IMR-90 (cell line): Measurements from ENCODE around the gene CNTNAP3B. TPM values are rescaled to one million over a fixed set of nuclear protein-coding genes. Genes with fewer than 3 reads are reported as not detected.
"Not testable (repeated sequence)": the region's sequence is repeated elsewhere in the genome, so short reads cannot be mapped to it uniquely, and the experiment has no call there.

ENCODE experiments used
- ATAC-seq: fragments of 200-7000 bp; cut with Tn5 transposase; 2 replicates; pipeline ENCODE4 v1.9.1; 2020; ENCODE audit warnings: low read depth, mild to moderate bottlenecking, moderate library complexity
- BruUV-seq: library from RNA; stranded (reverse); fragments of 400-500 nt; replicated peaks from 2 replicates; lab custom pipeline; 2021; lab: Mats Ljungman, UMichigan
- CTCF ChIA-PET: fragments of 300-600 bp; formaldehyde crosslinking; extraction: SDS; loops from one replicate; lab custom pipeline; 2021; ENCODE audit warnings: antibody characterized with exemption; lab: Yijun Ruan, JAX
- POLR2A ChIA-PET: fragments of 300-600 bp; sonication (Branson Sonifier 250); formaldehyde crosslinking; loops from one replicate; lab custom pipeline; 2022; ENCODE audit warnings: antibody characterized with exemption; ENCODE audit not compliant: unreplicated experiment; lab: Charles Lee
- DNase-seq: peaks from one replicate; pipeline ENCODE4 v3.0.0; 2013
- H2AFZ ChIP-seq: replicated peaks from 2 replicates; pipeline ENCODE3; 2013; ENCODE audit warnings: low read length, mild to moderate bottlenecking; ENCODE audit not compliant: poor library complexity
- H2AK5ac ChIP-seq: 2 replicates; pipeline ENCODE4 v1.6.1; 2013; ENCODE audit warnings: low read depth, low read length, inconsistent platforms
- H2AK9ac ChIP-seq: replicated peaks from 2 replicates; pipeline ENCODE3; 2013; ENCODE audit warnings: mild to moderate bottlenecking, low read depth, low read length, moderate library complexity; ENCODE audit not compliant: poor library complexity
- H2BK120ac ChIP-seq: 2 replicates; pipeline ENCODE4 v1.6.1; 2013; ENCODE audit warnings: low read depth, low read length, inconsistent platforms
- H2BK15ac ChIP-seq: 3 replicates; pipeline ENCODE4 v1.6.1; 2013; ENCODE audit warnings: low read depth, low read length, inconsistent platforms
- H2BK20ac ChIP-seq: 2 replicates; pipeline ENCODE4 v1.6.1; 2013; ENCODE audit warnings: low read depth, mild to moderate bottlenecking, inconsistent platforms, low read length, moderate library complexity
- H2BK5ac ChIP-seq: 2 replicates; pipeline ENCODE4 v1.6.1; 2013; ENCODE audit warnings: mild to moderate bottlenecking, low read depth, low read length, inconsistent platforms; ENCODE audit not compliant: poor library complexity, severe bottlenecking
- H3K14ac ChIP-seq: replicated peaks from 2 replicates; pipeline ENCODE4 v1.6.1; 2013; ENCODE audit warnings: low read depth, low read length, inconsistent platforms
- H3K18ac ChIP-seq: 2 replicates; pipeline ENCODE4 v1.6.1; 2013; ENCODE audit warnings: low read depth, low read length, control low read depth
- H3K23ac ChIP-seq: 2 replicates; pipeline ENCODE4 v1.6.1; 2013; ENCODE audit warnings: low read depth, low read length, inconsistent platforms
- H3K27ac ChIP-seq: 2 replicates; pipeline ENCODE4 v1.5.1; 2013; ENCODE audit warnings: mild to moderate bottlenecking, control low read depth, low read length; ENCODE audit not compliant: insufficient read depth
- H3K27me3 ChIP-seq: 2 replicates; pipeline ENCODE4 v1.6.1; 2013; ENCODE audit warnings: low read length; ENCODE audit not compliant: control insufficient read depth, insufficient read depth
- H3K36me3 ChIP-seq: 2 replicates; pipeline ENCODE4 v1.6.1; 2013; ENCODE audit warnings: low read length, mixed read lengths; ENCODE audit not compliant: control insufficient read depth, insufficient read depth
- H3K4ac ChIP-seq: 2 replicates; pipeline ENCODE4 v1.6.1; 2013; ENCODE audit warnings: low read depth, low read length, inconsistent platforms
- H3K4me1 ChIP-seq: 2 replicates; pipeline ENCODE4 v1.6.1; 2013; ENCODE audit warnings: low read length, mixed read lengths; ENCODE audit not compliant: control insufficient read depth, insufficient read depth
- H3K4me2 ChIP-seq: 2 replicates; pipeline ENCODE4 v1.6.1; 2013; ENCODE audit warnings: low read depth, mild to moderate bottlenecking, control low read depth, low read length, moderate library complexity
- H3K4me3 ChIP-seq: 2 replicates; pipeline ENCODE4 v1.5.1; 2013; ENCODE audit warnings: low read depth, mild to moderate bottlenecking, control low read depth, low read length, moderate library complexity; ENCODE audit not compliant: insufficient read depth
- H3K56ac ChIP-seq: 2 replicates; pipeline ENCODE4 v1.6.1; 2013; ENCODE audit warnings: low read length, inconsistent platforms; ENCODE audit not compliant: insufficient read depth; ENCODE audit errors: extremely low read depth
- H3K79me1 ChIP-seq, 2 experiments: 2 replicates each; pipeline ENCODE4 v1.6.1; 2013; ENCODE audit warnings: low read length in 2 of 2, inconsistent platforms in 1 of 2, low read depth in 1 of 2
- H3K9ac ChIP-seq: 2 replicates; pipeline ENCODE4 v1.6.1; 2013; ENCODE audit warnings: low read depth, low read length, control low read depth
- H3K9me1 ChIP-seq: 2 replicates; pipeline ENCODE4 v1.6.1; 2013; ENCODE audit warnings: low read length, inconsistent platforms; ENCODE audit not compliant: insufficient read depth
- H3K9me3 ChIP-seq: 2 replicates; pipeline ENCODE4 v1.6.1; 2013; ENCODE audit warnings: low read length; ENCODE audit not compliant: control insufficient read depth, insufficient read depth
- H4K20me1 ChIP-seq: 2 replicates; pipeline ENCODE4 v1.6.1; 2013; ENCODE audit warnings: low read length, inconsistent platforms; ENCODE audit not compliant: insufficient read depth
- H4K5ac ChIP-seq: 2 replicates; pipeline ENCODE4 v1.6.1; 2013; ENCODE audit warnings: mild to moderate bottlenecking, low read depth, low read length, control low read depth
- H4K8ac ChIP-seq, 2 experiments: 2 replicates each; pipeline ENCODE4 v1.6.1; 2013; ENCODE audit warnings: low read depth in 2 of 2, low read length in 2 of 2, control low read depth in 1 of 2, inconsistent platforms in 1 of 2
- H4K91ac ChIP-seq: 2 replicates; pipeline ENCODE4 v1.6.1; 2013; ENCODE audit warnings: low read depth, low read length, inconsistent platforms; ENCODE audit not compliant: insufficient read depth
- WGBS, 2 experiments: methylation state at CpG; one replicate each; pipeline versions ENCODE4 v1.1.5 to v1.1.7; 2013; ENCODE audit warnings: missing lambda C conversion rate in 2 of 2; ENCODE audit not compliant: insufficient read length in 1 of 2; ENCODE audit errors: extremely low coverage in 2 of 2; 5-methylcytosine and 5-hydroxymethylcytosine counted together
- dilution Hi-C: fragments of 300-500 bp; cut with HindIII; formaldehyde crosslinking; loops from one replicate; pipeline ENCODE4 v1.14.3; 2018; ENCODE audit warnings: low sequenced_read_pairs; ENCODE audit not compliant: unreplicated experiment
- in situ Hi-C: fragments of 300-500 bp; cut with MboI; formaldehyde crosslinking; loops from 3 replicates; pipeline ENCODE4 v1.14.3; 2019; ENCODE audit warnings: low sequenced_read_pairs, inconsistent platforms, mixed read lengths
- intact Hi-C: fragments of 100-400 bp; cut with micrococcal nuclease; formaldehyde crosslinking; loops from 2 replicates; pipeline ENCODE4 v1.10.0; 2022
- polyA plus RNA-seq, 3 experiments: library from polyadenylated mRNA; depleted of rRNA; stranded (reverse); fragments of >200 nt; gene quantifications; 2 replicates each; pipeline ENCODE4 v1.2.3, GENCODE V29; 2012; ENCODE audit warnings: low replicate concordance in 1 of 3
- total RNA-seq: library from RNA; depleted of rRNA; stranded (reverse); fragments of >200 nt; gene quantifications from 2 replicates; pipeline ENCODE4 v1.2.3, GENCODE V29; 2012

The CNTNAP3B gene
- total and polyA plus RNA-seq, 2 of the 4 experiments (the other 2 are of a cell fraction) = 1.4 to 2.1 TPM

- H3K9me1 ChIP-seq, in situ Hi-C loops, H3K36me3 ChIP-seq, H3K79me1 ChIP-seq, DNase-seq, H3K18ac ChIP-seq, H3K56ac ChIP-seq, H3K9me3 ChIP-seq, H3K4me2 ChIP-seq, H2AK9ac ChIP-seq, H3K9ac ChIP-seq, H4K91ac ChIP-seq, intact Hi-C loops, H3K4me1 ChIP-seq, H2BK120ac ChIP-seq, H3K4me3 ChIP-seq, H2BK5ac ChIP-seq, H3K4ac ChIP-seq, H2BK20ac ChIP-seq, H4K8ac ChIP-seq, H3K27ac ChIP-seq, H3K23ac ChIP-seq, H2AFZ ChIP-seq, POLR2A ChIA-PET, BruUV-seq, dilution Hi-C loops, H3K14ac ChIP-seq, ATAC-seq, H4K5ac ChIP-seq, H4K20me1 ChIP-seq, H2BK15ac ChIP-seq, H3K27me3 ChIP-seq, H2AK5ac ChIP-seq, CTCF ChIA-PET: not testable (repeated sequence)
- no CpG with 5 or more reads among the region's 5 CpGs for WGBS, 2 experiments
Measured at GRCh38 chr9:42074868-42075267, 54.4 kb downstream of the CNTNAP3B start.

DNA sequence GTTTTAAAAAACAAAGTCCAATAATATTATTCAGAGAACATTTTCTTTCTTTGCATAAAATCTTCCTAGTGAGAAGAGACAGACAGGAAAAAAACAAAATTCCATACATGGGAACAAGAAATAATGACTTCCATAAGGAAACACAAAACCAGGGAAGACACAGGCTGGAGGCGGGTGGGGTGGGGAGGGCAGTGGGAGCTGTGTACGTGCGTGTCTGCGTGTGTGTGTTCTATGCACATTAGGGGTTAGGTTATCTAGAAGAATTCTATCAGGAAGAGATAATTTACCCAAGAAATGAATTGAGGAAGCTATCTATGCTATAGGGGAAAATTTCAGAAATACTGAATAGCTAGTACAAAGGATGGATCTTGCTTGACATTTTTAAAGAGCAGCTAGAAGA lies 58.2 kb downstream of the CNTNAP3B start:
- H2BK120ac ChIP-seq, H3K18ac ChIP-seq, H3K23ac ChIP-seq, H4K8ac ChIP-seq, H2AFZ ChIP-seq, H3K79me1 ChIP-seq, H3K36me3 ChIP-seq, H2AK9ac ChIP-seq, H3K4me3 ChIP-seq, H3K4ac ChIP-seq, POLR2A ChIA-PET, H4K20me1 ChIP-seq, H3K4me1 ChIP-seq, H3K27me3 ChIP-seq, intact Hi-C loops, ATAC-seq, H4K5ac ChIP-seq, BruUV-seq, H2BK5ac ChIP-seq, H3K9ac ChIP-seq, in situ Hi-C loops, H3K14ac ChIP-seq, dilution Hi-C loops, H3K56ac ChIP-seq, H3K9me1 ChIP-seq, H2BK20ac ChIP-seq, CTCF ChIA-PET, H3K27ac ChIP-seq, H4K91ac ChIP-seq, H2AK5ac ChIP-seq, DNase-seq, H2BK15ac ChIP-seq, H3K9me3 ChIP-seq, H3K4me2 ChIP-seq: not testable (repeated sequence)
- WGBS, 2 experiments = no CpG with 5 or more reads among the region's 4 CpGs
